NCI-H446 treated with DMSO at 0.1 percent for 48 hours (cell line): ENCODE results near the gene INTS3.

Source experiments
- DNase-seq: peaks from one replicate; lab custom pipeline; 2025; lab: John Stamatoyannopoulos, UW

INTS3 gene

GRCh38 chr1:153799016-153799415, 71.2 kb downstream of the INTS3 start:
- no peak for DNase-seq

GRCh38 chr1:153799566-153800465, 72.0 kb downstream of the INTS3 start:
- DNase-seq: no peak

- no peak for DNase-seq
These were observed 72.7 kb downstream of the INTS3 start for GRCh38 chr1:153800516-153800915.

DNA sequence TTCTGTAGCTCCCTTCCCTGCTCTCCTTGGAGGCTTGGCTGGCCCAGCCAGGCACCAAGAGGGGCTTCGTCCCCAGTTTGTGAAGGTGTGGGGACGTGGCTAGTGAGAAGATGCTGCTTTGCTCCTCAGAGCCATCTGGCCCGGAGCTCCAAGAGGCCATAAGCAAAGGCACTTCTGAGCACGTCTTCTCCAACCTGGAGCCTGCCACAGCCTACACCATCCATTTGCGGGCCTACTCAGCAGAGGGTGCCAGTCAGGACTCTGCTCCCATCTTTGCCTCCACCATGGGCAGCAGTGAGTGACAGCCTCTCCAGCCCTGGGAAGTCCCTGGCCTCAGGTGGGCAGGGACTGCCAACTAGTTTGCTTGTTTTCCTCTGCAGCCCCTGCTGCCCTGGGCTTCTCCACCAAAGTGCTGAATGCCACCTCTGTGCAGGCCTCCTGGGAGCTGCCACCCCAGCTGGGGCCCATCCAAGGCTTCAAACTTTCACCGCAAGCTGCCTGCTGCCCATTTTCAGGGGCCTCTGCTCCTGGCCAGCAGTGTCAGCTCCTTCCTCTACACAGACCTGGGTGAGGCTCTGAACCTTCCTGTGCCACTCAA, 73.3 kb downstream of the INTS3 start:
- DNase-seq: no peak

DNA sequence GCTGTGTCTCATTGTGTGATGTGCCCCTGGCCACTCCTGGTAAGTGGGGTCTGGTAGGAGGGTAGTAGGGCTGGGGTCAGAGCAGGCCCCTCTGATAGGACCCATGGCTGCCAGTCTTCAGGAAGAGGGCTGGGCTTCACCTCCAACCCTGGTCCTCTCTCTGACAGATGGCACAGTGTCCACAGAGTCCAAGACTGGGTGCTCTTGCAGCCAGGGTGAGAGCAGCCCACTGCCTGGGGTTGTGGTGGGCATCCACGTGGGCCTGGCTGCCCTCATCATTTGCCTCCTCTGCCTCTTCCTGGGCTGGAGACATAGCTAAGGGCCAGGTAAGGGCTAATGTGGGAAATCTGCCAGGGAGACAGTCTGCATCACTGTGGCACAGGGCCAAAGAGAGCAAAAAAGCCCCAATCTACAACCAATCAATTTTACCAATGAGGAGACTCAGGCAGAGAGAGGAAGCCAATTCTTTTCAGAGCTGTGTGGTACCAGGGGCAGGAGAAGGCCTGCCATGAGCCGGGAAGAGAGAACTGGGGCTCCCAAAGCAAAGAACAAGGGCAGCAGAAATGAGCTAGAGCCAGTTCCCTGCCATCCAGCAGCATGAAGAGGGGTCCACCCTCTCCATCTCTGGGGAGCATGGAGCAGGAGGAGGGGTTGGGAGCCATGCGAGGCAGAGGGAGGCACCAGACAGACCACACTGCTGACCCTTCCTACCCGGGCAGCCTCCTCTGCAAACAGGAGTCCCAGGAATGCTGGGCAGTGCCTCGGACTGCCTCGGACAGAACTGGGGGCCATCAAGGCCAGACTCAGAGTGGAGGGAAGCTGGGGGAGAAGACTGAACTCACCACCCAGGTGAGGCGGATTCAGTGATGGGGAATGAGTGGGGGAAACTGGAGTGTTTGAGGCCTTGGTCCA, 74.2 kb downstream of the INTS3 start:
- DNase-seq: no peak

- DNase-seq: no peak
These were observed 75.7 kb downstream of the INTS3 start for GRCh38 chr1:153803470-153804056.

GRCh38 chr1:153804112-153804511, 76.3 kb downstream of the INTS3 start:
- no peak for DNase-seq

DNA sequence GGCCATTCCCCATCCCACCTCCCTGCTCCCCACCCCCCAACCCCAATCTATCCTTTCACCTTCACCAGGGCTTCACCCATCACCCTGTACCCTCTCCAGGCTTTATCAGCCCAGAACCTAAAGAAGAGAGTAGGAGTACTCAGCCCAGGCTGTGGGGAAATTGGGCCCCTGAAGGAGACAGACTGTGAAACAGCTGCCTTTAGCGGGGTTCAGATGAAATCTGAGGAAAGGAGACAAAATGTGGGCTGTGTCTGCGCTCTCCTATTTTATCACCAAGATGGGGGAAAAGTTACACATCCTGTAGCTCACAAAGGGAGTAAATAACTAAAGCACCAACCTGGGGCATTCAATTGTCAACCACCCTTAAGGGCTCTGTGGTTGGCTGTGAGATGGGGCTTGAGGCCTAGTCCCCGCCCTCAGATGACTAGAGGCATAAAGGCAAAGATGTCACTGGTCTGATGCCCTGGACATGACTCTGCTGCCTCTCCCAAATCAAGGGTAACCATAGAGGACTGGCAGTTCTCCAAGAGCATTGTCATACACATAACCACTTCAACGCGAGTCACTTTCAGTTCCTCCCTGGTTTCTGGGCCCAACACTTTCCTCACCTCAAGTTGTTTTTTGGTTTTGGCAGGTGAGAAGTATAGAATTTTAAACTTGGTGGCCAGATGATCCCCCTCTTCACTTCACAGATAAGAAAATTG, 77.3 kb downstream of the INTS3 start:
- no peak for DNase-seq

- no peak for DNase-seq
These were observed 78.3 kb downstream of the INTS3 start for GRCh38 chr1:153805886-153806719.

- DNase-seq: no peak
These were observed 88.5 kb downstream of the INTS3 start for GRCh38 chr1:153816283-153816889.

GRCh38 chr1:153818876-153819275, 91.0 kb downstream of the INTS3 start:
- no peak for DNase-seq
